HL-60/S4 treated with phorbol 12-myristate 13-acetate at 8.2 ng/mL for 4 days and 3 days (cell line): ENCODE measurements around the gene CFAP119.

Experiments used
- in situ Hi-C: fragments of 300-500 bp; cut with MboI; formaldehyde crosslinking; loops from 2 replicates; pipeline ENCODE4 v1.15.0; 2022; ENCODE audit warnings: low sequenced_read_pairs

The CFAP119 gene

GRCh38 chr16:30762991-30763725, 1.3 kb upstream of the CFAP119 start:
- in situ Hi-C loops = no loop called here

- in situ Hi-C loops = no loop called here
Observed at GRCh38 chr16:30761427-30761927, 385 bp downstream of the CFAP119 start.

- in situ Hi-C loops = no loop called here
Observed at GRCh38 chr16:30760577-30761426, 1.1 kb downstream of the CFAP119 start.

GRCh38 chr16:30760001-30760559, 1.8 kb downstream of the CFAP119 start:
- in situ Hi-C loops = no loop called here

GRCh38 chr16:30758988-30759491, 2.8 kb downstream of the CFAP119 start:
- in situ Hi-C loops = no loop called here

- in situ Hi-C loops = no loop called here
Observed at GRCh38 chr16:30757316-30757715, 4.5 kb downstream of the CFAP119 start.

- in situ Hi-C loops = no loop called here
Observed at GRCh38 chr16:30756781-30757100, 5.1 kb downstream of the CFAP119 start.

- in situ Hi-C loops = no loop called here
Observed at GRCh38 chr16:30755955-30756780, 5.7 kb downstream of the CFAP119 start.

- in situ Hi-C loops = no loop called here
Observed at GRCh38 chr16:30753596-30753995, 8.3 kb downstream of the CFAP119 start.

GRCh38 chr16:30750876-30751465, 10.9 kb downstream of the CFAP119 start:
- in situ Hi-C loops = no loop called here

GRCh38 chr16:30750201-30750600, 11.7 kb downstream of the CFAP119 start:
- in situ Hi-C loops = no loop called here

GRCh38 chr16:30748634-30749445, 13.0 kb downstream of the CFAP119 start:
- in situ Hi-C loops = no loop called here

GRCh38 chr16:30747799-30748633, 13.8 kb downstream of the CFAP119 start, which contains the start of gene PHKG2:
TSS of gene PHKG2 (plus strand) at chr16:30748425. CDS start at chr16:30748821, 396 bp downstream.
- in situ Hi-C loops = no loop called here

GRCh38 chr16:30747331-30747730, 14.5 kb downstream of the CFAP119 start:
- in situ Hi-C loops = no loop called here

GRCh38 chr16:30746638-30747175, 15.2 kb downstream of the CFAP119 start:
- in situ Hi-C loops = no loop called here

GRCh38 chr16:30745082-30745481, 16.8 kb downstream of the CFAP119 start:
- in situ Hi-C loops = no loop called here

GRCh38 chr16:30744183-30744582, 17.7 kb downstream of the CFAP119 start:
- in situ Hi-C loops = no loop called here

GRCh38 chr16:30743716-30744115, 18.1 kb downstream of the CFAP119 start:
- in situ Hi-C loops = no loop called here
